HG02885 (cell line): ENCODE data around the gene CTXND2.

Experiments
- ATAC-seq: cut with Tn5 transposase; IDR thresholded peaks from one replicate; pipeline ENCODE4 v1.9.1; 2021; ENCODE audit warnings: mild to moderate bottlenecking; ENCODE audit not compliant: unreplicated experiment, poor library complexity

The CTXND2 gene

DNA sequence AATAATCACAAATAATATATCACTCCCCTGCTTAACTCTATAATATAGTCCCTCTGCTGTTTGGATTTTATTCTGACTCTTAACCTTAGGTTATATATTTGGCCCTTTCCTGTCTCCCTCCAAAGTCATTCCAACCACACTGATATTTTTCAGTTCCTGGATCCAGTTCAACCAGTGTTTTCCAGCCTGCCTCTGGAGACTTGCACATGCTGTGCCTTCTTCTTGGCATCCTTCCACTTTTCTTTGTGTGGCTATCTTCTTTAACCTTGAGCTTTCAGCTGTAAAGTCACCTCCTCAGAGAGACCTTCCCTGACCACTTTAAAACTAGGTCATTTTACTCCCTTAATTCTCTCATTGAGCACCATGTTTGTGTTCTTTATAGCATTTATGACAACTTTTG, 68.3 kb downstream of the CTXND2 start:
- no peak for ATAC-seq

DNA sequence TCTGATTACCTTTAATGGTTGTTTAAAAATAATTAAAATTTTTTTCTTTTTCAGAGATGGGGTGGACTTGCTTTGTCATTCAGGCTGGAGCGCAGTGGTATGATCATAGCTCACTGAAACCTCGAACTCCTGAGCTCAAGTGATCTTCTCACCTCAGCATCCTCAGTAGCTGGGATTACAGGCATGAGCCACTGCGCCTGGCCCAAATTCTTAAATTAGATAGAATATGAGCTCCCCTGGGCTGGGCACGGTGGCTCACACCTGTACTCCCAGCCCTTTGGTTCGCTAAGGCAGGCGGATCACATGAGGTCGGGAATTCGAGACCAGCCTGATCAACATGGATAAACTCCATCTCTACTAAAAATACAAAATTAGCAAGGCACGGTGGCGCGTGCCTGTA, 70.7 kb downstream of the CTXND2 start:
- ATAC-seq, result no peak

DNA sequence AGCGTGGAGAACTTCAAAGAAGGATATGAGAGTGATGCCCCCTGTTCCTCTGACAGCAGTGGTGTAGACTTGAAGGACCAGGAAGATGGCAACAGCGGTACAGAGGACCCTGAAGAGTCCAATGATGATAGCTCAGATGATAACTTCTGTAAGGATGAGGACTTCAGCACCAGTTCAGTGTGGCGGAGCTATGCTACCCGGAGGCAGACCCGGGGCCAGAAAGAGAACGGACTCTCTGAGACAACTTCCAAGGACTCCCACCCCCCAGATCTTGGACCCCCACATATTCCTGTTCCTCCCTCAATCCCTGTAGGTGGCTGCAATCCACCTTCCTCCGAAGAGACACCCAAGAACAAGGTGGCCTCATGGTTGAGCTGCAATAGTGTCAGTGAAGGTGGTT, 73.7 kb downstream of the CTXND2 start:
- ATAC-seq, result no peak

DNA sequence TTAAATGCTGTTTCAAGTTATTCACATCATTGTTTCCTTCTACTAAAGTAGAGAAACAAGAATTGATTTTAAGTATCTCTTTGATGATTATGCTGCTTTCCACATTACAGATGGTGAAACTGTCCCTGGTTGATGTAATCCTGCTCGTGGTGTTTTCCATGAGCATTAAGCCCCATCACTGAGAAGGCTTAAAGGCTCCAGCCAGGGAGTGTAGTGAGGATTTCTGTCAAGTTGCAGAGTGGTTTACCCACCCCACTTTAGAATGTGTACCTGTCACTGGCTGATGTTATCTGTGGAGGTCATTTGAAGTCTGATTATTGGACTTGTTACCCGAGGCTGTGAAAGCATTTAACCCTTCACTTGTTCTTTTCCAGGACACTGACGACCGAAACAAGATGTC, 74.8 kb downstream of the CTXND2 start:
- no peak for ATAC-seq
